ENCODE results near the gene SAMD10.

SAMD10 gene

DNA sequence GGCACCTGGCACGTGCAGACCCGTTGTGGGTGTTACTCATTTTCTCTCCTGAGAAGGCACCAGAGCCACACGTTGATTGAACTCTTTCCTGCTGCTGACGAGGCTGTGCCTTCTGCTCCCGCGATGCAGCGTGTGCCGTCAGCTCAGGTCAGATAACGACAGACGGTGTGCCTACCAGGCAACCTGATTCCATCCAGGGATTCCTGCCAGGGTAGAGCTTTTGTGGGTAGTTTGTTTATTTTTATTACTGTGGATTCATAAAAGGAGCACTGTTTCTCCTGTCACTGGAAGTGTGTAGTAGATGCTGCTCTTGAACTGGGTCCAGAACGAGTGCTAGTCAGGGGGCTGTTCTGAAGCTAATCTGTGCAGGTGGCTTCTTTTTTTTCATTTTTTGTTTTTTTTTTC, 22.2 kb upstream of the SAMD10 start:
- H3K4me3 ChIP-seq (ENCODE audit: low read depth, low read length) = no peak overlapping the region
- TF ChIP-seq, protein P1, sequence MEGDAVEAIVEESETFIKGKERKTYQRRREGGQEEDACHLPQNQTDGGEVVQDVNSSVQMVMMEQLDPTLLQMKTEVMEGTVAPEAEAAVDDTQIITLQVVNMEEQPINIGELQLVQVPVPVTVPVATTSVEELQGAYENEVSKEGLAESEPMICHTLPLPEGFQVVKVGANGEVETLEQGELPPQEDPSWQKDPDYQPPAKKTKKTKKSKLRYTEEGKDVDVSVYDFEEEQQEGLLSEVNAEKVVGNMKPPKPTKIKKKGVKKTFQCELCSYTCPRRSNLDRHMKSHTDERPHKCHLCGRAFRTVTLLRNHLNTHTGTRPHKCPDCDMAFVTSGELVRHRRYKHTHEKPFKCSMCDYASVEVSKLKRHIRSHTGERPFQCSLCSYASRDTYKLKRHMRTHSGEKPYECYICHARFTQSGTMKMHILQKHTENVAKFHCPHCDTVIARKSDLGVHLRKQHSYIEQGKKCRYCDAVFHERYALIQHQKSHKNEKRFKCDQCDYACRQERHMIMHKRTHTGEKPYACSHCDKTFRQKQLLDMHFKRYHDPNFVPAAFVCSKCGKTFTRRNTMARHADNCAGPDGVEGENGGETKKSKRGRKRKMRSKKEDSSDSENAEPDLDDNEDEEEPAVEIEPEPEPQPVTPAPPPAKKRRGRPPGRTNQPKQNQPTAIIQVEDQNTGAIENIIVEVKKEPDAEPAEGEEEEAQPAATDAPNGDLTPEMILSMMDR (IDR thresholded peaks at IDR 0.05; ENCODE audit: control insufficient read depth, extremely low read depth, insufficient read depth) = no peak
- peak; percentile 62 for DNase-seq (ENCODE audit: low read depth)

DNA sequence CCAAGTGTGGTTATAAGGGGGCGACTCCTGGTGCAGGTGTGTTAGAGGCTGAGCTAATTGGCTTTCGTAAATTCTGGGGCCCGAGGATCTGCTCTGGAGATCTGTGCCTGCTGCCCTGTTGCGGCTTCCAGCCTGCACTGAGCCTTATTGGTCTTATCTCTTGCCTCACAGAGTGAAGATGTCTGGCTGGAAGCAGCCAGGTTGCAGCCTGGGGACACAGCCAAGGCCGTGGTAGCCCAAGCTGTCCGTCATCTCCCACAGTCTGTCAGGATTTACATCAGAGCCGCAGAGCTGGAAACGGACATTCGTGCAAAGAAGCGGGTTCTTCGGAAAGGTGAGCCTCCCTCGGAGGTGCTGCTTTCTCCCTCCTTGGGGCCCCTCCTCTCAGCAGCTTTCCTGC, 21.5 kb upstream of the SAMD10 start:
- TF ChIP-seq, protein P1 (IDR thresholded peaks at IDR 0.05; ENCODE audit: control insufficient read depth, extremely low read depth, insufficient read depth) = no peak
- no peak for DNase-seq (ENCODE audit: low read depth)
- H3K4me3 ChIP-seq (ENCODE audit: low read depth, low read length) = no peak overlapping the region

DNA sequence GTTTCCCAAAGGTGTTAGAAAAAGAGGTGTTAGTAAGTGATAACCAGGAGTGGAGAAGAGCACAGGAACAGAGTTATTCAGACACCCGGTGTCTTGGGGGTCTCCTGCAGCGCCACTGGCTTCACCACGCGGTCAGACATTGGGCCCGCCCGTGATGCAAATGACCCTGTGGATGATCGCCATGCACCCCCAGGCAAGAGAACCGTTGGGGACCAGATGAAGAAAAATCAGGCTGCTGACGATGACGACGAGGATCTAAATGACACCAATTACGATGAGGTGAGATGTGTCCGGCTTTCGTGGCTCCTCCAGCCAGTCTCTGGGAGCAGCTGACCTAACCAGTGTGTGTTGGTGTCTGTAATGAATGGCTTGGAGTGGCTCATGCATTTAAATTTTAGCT, 3.5 kb upstream of the SAMD10 start:
- TF ChIP-seq, protein P1 (IDR thresholded peaks at IDR 0.05; ENCODE audit: control insufficient read depth, extremely low read depth, insufficient read depth) = no peak
- DNase-seq (ENCODE audit: low read depth) = no peak

DNA sequence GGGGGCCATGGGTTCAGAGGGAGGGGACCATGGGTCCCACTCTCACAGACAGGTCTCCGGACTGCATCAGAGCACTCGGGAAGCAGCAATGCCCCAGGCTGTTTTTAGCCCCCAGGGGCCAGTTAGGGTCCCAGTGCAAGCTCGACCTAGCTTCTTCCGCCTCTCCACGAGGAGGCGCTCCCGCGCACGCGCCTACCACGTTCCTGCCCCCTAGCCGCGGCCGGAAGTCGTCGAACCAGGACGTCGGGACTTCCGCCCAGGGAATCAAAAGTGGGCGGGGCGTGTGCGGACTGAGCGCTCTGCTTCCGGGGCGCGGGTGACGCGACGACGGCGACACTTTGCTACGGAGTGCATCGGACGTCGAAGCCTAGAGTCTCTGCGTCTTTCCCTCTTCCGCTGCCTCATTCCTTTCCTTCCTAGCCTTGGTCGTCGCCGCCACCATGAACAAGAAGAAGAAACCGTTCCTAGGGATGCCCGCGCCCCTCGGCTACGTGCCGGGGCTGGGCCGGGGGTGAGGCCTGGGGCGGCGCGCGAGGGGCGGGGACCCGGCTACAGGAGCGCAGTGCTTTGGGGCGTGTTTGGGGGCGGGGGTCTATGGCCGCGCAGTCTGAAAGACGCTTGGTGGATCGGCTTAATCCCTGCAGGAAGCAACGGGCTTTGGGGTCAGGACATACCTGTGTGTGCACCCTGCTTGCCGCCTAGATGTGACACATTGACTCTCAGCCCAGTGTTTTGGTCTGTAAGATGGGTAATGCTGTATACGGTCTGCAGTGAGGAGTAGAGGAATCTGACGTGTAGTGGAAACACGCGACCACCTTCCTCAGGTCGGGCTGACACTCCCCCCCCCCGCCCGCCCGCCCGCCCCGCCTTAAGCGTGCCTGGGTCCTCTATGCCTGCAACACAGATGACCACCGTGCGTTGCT, 1.6 kb upstream of the SAMD10 start, which contains the start of gene PRPF6:
TSS of gene PRPF6 (plus strand) at position 327 of the 923 bp plus-strand sequence. CDS start at position 441, 114 bp downstream.
- TF ChIP-seq, protein P1 (IDR thresholded peaks at IDR 0.05; ENCODE audit: control insufficient read depth, extremely low read depth, insufficient read depth) = peak; percentile 93
- DNase-seq (ENCODE audit: low read depth) = peak; percentile 86
- H3K4me3 ChIP-seq (ENCODE audit: low read depth, low read length) = peak within 1 kb of the TSS; percentile 90

More for the DNA sequence above, 3.5 kb upstream of the SAMD10 start:
- H3K4me3 ChIP-seq (ENCODE audit: low read depth, low read length) = no peak overlapping the region

DNA sequence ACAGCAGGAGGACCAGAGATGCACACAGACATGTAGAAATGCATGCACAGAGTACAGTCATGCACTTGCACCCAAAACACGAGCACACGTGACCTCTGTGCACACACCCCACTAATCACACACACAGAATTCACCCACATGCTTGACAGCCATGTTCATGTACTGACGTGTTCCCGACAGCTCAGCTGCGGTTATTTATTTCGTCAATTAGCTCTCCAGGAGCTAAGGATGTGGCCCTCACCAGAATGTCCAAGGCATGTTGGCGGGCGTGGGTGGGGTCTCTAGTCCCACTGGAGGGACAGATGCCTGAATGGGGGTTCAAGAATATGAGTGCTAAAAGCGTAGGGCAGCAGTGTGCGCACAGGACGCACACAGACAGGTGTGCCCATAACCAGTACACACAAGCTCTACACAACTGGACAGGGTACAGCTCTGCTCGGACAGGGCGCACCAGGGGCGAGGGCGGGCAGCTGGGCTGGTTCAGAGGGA, 919 bp upstream of the SAMD10 start:
- TF ChIP-seq, protein P1 (IDR thresholded peaks at IDR 0.05; ENCODE audit: control insufficient read depth, extremely low read depth, insufficient read depth) = no peak
- no peak for DNase-seq (ENCODE audit: low read depth)
- peak overlapping the region; percentile 90 for H3K4me3 ChIP-seq (ENCODE audit: low read depth, low read length)

DNA sequence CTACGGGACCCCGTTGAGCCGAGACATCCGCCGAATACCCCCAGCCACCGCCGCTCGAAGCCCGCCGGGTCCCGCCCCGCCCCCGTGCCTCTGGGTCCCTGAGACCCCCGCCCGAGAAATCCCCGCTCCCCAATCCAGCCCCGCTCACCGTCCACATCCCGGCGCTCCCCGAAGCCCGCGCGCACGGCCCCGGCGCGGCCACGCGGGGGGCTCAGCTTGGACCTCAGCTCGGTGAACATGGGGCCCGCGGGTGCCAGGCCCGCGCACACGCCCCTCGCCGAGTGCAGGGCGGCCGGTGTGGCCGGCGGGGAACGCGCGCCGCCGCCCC, 249 bp downstream of the SAMD10 start:
- TF ChIP-seq, protein P1 (IDR thresholded peaks at IDR 0.05; ENCODE audit: control insufficient read depth, extremely low read depth, insufficient read depth) = no peak
- H3K4me3 ChIP-seq (ENCODE audit: low read depth, low read length) = peak overlapping the region; percentile 70
- no peak for DNase-seq (ENCODE audit: low read depth)

Measured in LNCaP clone FGC (cell line).